Endometrium (tissue), 2 donors: Measurements from ENCODE around the gene AQP11.
A peak's percentile ranks its signal among the peaks of the same experiment; 100 is the strongest.
"Not testable (repeated sequence)": the region's sequence is repeated elsewhere in the genome, so short reads cannot be mapped to it uniquely, and the experiment has no call there.

Experiments used
- FAIRE-seq: peaks from 2 replicates; lab custom pipeline; 2012; peaks lifted over from hg19 to GRCh38; lab: Jason Lieb, UNC
- donor health status: control.
- donor health status: control.

AQP11 gene

GRCh38 chr11:77593883-77594282 is 4.1 kb downstream of the AQP11 start:
- no peak for FAIRE-seq

DNA sequence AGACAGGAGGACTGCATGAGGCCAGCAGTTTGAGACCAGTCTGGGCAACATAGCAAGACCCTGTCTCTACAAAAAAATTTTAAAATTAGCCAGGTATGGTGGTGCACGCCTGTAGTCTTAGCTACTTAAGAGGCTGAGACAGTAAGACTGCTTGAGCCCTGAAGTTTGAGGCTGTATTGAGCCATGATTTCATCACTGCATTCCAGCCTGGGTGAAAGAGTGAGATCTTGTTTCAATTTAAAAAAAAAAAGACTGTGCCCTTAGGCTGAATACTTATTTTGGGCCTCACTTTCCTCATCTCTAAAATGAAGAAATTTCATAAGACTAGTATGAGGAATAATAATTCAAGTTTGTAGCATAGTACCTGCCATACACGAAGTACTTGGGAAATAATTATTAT is 6.9 kb downstream of the AQP11 start:
- no peak for FAIRE-seq

DNA sequence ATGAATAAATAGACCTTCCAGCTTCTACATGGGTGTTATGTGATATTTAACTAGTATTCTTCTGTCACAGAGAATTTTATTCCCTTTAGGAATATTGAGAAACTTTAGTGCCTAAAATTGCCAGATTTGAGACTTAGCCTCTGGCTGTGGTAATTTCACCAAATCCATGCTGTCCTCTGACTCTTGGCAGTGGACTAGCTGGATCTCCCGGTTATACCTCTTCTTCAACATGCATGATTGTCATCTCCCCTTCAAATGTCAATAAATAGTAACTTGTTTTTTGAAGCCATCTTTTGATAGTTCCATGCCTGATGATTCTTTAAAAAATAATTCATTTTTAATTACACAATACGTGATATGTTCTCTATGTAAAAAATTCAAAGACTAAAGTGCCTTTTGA is 8.4 kb downstream of the AQP11 start:
- FAIRE-seq: no peak

GRCh38 chr11:77602381-77603088 is 12.8 kb downstream of the AQP11 start:
- no peak for FAIRE-seq

GRCh38 chr11:77604281-77604680 is 14.5 kb downstream of the AQP11 start:
- FAIRE-seq: no peak

DNA sequence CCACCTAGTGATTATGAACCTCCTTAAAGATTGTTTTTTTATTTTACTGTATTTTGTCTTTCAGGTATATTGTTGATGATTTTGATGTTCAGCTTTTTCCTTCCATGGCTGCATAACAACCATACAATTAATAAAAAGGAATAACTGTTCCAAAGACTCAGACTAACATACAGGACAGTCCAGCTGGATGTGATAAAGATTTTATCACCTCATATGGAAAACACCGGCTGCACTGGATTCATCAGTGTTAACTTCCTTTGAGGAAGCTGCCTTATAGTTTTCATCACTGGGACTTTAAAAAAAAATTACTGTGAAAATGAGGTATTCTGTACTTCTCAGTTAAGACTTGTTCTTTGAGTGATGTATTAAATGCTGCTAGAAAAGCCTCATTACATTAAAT is 19.5 kb downstream of the AQP11 start:
- FAIRE-seq: no peak

DNA sequence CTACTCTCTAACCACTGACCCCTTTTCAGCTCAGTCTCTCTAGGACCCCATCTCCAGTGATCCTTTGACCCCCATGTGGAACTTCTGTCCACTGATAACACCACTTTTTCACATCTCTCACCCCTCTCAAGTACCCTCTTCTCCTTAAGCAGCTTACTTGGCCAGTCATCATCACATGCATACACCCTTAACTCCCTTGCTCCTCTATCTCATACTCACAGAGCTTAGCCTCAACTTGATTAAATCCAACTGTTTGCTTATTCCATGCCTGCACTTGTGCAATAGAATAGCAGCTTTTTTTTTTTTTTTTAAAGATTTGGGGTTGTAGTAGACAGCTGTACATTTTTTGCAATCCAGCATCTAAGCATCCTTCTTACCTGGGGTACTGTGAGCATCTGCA is 22.2 kb downstream of the AQP11 start:
- FAIRE-seq: no peak

DNA sequence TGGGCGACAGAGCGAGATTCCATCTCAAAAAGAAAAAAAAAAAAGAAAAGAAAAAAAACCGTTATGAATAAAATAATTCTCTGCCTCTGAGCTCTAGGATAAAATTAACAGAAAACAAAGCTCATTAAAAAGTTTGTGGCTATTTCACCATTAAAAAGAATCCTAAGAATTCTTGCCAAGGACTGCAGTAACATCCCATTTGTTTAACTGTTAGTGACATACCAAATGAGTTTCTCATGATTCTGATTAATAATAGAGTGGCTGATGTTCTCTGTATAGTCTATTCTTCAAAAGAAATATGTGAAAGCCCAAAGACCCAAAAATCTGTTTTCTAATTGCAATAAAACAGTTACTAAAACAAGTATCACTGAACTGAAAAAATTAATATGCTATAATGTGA is 28.1 kb downstream of the AQP11 start:
- FAIRE-seq: no peak

GRCh38 chr11:77619576-77620198 is 29.9 kb downstream of the AQP11 start:
- no peak for FAIRE-seq

DNA sequence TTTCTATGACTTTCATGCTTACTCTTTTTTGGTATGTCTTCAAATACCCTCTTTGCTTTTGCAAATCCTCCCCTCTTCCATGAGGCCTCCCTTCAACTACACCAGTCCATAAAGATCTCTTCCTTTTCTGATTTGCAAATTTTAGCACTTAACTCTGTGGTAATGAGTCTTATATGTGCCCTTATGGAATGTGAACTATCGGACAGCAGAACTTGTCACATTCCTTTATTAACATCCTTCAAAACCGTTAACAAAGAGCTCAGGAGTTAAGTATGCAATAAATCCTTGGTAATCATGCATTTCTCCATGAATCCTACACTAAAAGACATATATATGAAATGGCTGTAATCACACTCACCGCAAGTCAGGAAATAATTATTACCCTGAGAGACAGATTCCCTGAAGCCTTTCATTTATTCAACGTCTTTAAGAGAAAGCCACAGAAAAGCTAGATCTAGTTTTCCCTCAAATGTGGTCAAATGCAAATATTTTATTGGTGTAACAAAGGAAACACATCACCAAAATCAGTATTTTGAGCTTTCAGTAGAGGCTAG is 40.5 kb downstream of the AQP11 start:
- no peak for FAIRE-seq

GRCh38 chr11:77633926-77634325 is 44.2 kb downstream of the AQP11 start:
- FAIRE-seq: not testable (repeated sequence)

DNA sequence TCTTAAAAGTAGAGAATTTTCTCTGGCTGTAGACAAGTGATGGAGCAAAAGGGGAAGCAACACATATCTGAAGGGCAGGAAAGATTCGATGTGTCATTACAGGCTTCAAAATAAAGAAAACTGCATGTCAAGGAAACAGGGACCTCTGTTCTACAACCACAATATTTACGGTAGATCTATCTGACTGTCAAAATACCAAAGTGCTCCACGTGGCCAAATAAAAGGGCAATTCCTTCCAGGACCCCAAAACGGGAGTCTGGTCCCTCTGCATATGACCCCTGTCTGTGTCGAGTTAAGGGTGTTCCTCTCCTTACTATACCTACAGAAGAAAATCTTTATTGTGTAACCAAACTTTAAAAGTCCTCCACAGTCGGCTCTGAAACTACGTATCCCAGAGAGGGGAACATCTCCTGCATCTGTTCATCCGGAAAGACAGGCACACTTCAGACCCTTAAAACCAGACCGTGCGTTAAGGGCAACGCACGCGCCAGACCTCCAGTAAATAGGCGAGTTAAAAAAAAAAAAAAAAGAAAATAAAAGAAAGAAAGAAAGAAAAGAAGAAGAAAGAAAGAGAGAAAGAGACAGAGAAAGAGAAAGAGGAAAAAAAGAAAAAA is 47.1 kb downstream of the AQP11 start:
- FAIRE-seq: no peak

- no peak for FAIRE-seq
These were observed 47.8 kb downstream of the AQP11 start, which contains the start of gene CLNS1A for GRCh38 chr11:77637345-77638165. Gene CLNS1A (minus strand): TSS chr11:77637794. CDS start chr11:77637714, 80 bp downstream.

- no peak for FAIRE-seq
These were observed 52.5 kb downstream of the AQP11 start for GRCh38 chr11:77642228-77642627.

DNA sequence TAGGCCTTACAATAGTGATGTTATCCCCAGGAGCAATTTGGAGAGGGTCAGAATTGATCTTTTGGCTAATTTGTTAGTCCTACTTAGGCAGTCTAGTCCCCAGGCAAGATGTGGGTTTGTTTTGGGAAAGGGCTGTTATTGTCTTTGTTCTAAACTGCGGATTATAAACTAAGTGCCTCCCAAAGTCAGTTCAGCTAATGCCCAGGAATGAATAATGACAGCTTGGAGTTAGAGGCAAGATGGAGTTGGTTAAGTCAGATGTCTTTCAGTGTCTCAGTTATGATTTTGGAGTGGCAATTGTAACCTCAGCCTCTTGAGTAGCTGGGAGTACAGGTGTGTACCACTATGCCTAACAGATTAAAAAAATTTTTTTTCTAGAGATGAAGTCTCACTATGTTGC is 55.1 kb downstream of the AQP11 start:
- no peak for FAIRE-seq

DNA sequence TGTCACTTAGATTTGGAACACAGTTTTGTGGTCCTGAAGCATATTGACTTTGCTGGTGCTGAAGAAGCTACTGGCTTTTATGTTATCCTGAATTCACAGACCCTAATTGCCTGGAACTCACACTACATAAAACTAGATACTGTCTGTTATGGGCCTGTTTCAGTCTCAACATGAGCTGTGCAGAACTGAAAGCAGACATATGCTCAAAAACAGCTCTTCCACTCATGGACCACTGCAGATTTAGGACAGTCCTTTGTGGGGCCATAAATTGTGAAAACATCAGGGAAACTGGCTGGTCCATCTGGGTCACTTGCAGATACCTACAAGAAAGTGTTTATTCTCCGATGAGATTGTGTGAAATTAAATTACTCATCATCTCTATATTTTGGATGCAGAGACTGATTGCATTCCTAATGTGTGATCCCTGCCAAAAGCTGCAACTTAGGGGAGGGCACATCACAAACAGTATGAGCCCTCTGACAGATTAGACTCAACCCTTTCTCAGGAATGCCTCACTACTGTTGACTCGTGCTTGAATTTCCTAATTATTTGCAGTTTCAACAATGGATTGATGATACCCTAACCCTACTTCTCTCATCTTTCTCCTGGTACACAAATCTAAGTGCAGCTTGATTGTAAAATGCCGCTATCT is 58.0 kb downstream of the AQP11 start:
- FAIRE-seq: no peak

DNA sequence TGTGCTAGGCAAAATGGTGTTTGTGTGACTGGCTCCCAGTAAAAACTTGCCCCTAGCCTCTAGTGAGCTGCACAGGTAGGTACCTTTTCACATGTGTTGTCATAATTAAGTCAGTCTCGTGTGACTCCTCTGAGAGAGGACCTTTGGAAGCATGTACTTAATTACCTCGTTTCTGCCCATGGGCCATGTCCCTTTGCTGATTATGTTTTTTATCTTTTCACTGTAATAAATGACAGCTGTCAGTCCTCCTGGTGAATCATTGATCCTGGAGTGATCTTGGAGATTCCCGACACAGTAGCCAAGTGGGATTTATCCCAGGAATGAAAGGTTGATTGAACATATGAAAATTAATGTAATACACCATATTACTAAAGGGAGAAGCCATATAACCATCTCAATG is 60.4 kb downstream of the AQP11 start:
- no peak for FAIRE-seq

GRCh38 chr11:77654770-77655434 is 65.1 kb downstream of the AQP11 start:
- no peak for FAIRE-seq

- FAIRE-seq: no peak
These were observed 66.6 kb downstream of the AQP11 start for GRCh38 chr11:77656362-77656761.

DNA sequence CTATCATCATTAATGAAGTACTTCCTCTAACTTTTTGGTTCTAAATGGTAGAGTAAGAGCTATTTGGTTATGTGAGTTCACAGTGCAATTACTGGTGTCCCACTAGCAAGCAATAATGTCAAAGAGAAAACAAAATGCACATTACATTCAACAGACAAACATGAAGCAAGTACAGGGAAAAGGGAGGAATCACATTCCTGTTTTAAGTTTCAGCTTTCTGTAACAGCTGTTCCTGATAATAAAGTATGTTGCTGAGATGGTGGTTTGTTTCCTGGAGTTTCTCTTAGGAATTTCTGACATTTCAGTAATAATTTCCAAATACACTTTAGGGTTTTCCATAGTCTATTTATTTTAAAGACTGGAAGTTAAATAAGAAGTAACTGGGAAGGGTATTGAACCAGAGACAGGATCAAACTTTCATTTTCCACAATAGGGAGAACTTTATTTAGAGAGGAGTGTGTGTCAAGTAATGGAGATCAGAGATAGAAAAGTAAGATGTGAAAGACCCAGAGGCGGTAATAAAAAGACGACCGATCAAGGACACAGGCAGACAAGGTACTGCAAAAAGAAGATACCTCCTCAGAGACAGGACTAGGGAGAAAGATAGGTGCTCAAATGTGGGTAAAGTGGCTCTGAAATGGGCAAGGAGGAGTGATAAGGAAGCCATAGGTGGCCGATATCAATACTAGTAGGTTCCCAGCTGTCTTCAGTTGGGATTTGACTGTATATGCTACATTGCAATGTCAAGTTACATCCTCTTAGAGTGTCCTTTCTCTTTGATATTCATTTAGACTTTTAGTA is 68.7 kb downstream of the AQP11 start:
- peak; percentile 78 for FAIRE-seq
